Retina (tissue), 1 donor: ENCODE measurements around the gene PRSS1.
"Not testable (repeated sequence)": the region's sequence is repeated elsewhere in the genome, so short reads cannot be mapped to it uniquely, and the experiment has no call there.

ENCODE experiments used
- DNase-seq: peaks from one replicate; pipeline ENCODE4 v3.0.0-alpha.2; 2016

The PRSS1 gene

GRCh38 chr7:142748410-142748809 lies 862 bp upstream of the PRSS1 start:
- DNase-seq = not testable (repeated sequence)

GRCh38 chr7:142750321-142750938 lies 1.2 kb downstream of the PRSS1 start:
- no peak for DNase-seq

- not testable (repeated sequence) for DNase-seq
These were observed 2.4 kb downstream of the PRSS1 start for GRCh38 chr7:142751526-142752175.

- no peak for DNase-seq
These were observed 3.3 kb downstream of the PRSS1 start for GRCh38 chr7:142752376-142753225.

- DNase-seq = no peak
These were observed 4.1 kb downstream of the PRSS1 start for GRCh38 chr7:142753366-142753765.

- DNase-seq = not testable (repeated sequence)
These were observed 4.7 kb downstream of the PRSS1 start for GRCh38 chr7:142753925-142754491.

- DNase-seq = no peak
These were observed 5.7 kb downstream of the PRSS1 start for GRCh38 chr7:142754681-142755575.

GRCh38 chr7:142758312-142758711 lies 9.0 kb downstream of the PRSS1 start:
- not testable (repeated sequence) for DNase-seq

- DNase-seq = no peak
These were observed 10.2 kb downstream of the PRSS1 start for GRCh38 chr7:142759433-142759832.

GRCh38 chr7:142760071-142760642 lies 10.9 kb downstream of the PRSS1 start:
- no peak for DNase-seq

- not testable (repeated sequence) for DNase-seq
These were observed 12.3 kb downstream of the PRSS1 start for GRCh38 chr7:142761606-142762005.

GRCh38 chr7:142762104-142762503 lies 12.8 kb downstream of the PRSS1 start:
- DNase-seq = no peak

GRCh38 chr7:142767451-142767850 lies 18.2 kb downstream of the PRSS1 start:
- no peak for DNase-seq

- no peak for DNase-seq
These were observed 18.6 kb downstream of the PRSS1 start for GRCh38 chr7:142767861-142768260.

GRCh38 chr7:142768885-142769284 lies 19.6 kb downstream of the PRSS1 start:
- not testable (repeated sequence) for DNase-seq

- DNase-seq = no peak
These were observed 21.5 kb downstream of the PRSS1 start, which contains the start of gene PRSS2 for GRCh38 chr7:142770661-142771352. PRSS2 (plus strand) TSS chr7:142770970; CDS start chr7:142770983, 13 bp downstream.

- no peak for DNase-seq
These were observed 22.1 kb downstream of the PRSS1 start for GRCh38 chr7:142771353-142771723.

GRCh38 chr7:142772051-142772450 lies 22.8 kb downstream of the PRSS1 start:
- DNase-seq = no peak

GRCh38 chr7:142772673-142773072 lies 23.4 kb downstream of the PRSS1 start:
- no peak for DNase-seq

- no peak for DNase-seq
These were observed 24.0 kb downstream of the PRSS1 start for GRCh38 chr7:142773230-142773629.
